ENCODE measurements around the gene BACE2. TPM values are rescaled to one million over a fixed set of nuclear protein-coding genes. Genes with fewer than 3 reads are reported as not detected.

The BACE2 gene
- total RNA-seq, 1 donor from 2014 or later: 196 TPM

- DNase-seq (ENCODE audit: low read depth in 2 of 2): no peak
Measured at GRCh38 chr21:41319273-41319672, 151.3 kb downstream of the BACE2 start.

- DNase-seq (ENCODE audit: low read depth in 2 of 2): no peak
Measured at GRCh38 chr21:41321211-41321907, 153.4 kb downstream of the BACE2 start.

GRCh38 chr21:41321908-41322495, 154.0 kb downstream of the BACE2 start:
- DNase-seq (ENCODE audit: low read depth in 2 of 2): no peak

- DNase-seq (ENCODE audit: low read depth in 2 of 2): no peak
Measured at GRCh38 chr21:41322496-41323382, 154.8 kb downstream of the BACE2 start.

GRCh38 chr21:41325138-41325912, 157.4 kb downstream of the BACE2 start:
- no peak for DNase-seq (ENCODE audit: low read depth in 2 of 2)

- no peak for DNase-seq (ENCODE audit: low read depth in 2 of 2)
Measured at GRCh38 chr21:41326414-41327080, 158.6 kb downstream of the BACE2 start.

GRCh38 chr21:41327753-41328152, 159.8 kb downstream of the BACE2 start:
- no peak for DNase-seq (ENCODE audit: low read depth in 2 of 2)

GRCh38 chr21:41328660-41329607, 161.0 kb downstream of the BACE2 start:
- no peak for DNase-seq (ENCODE audit: low read depth in 2 of 2)

Other genes with a start within 250 kb of the BACE2 start
- not detected in 2 replicates for gene FAM3B, start 148.6 kb downstream of the BACE2 start, total RNA-seq
- gene MX2, start 193.9 kb downstream of the BACE2 start, total RNA-seq: 0.39 and 0.51 TPM in 2 replicates

Measured in dermis microvascular lymphatic vessel endothelial cell (primary cell).